ENCODE results near the gene SLC6A11.

Gene SLC6A11

DNA sequence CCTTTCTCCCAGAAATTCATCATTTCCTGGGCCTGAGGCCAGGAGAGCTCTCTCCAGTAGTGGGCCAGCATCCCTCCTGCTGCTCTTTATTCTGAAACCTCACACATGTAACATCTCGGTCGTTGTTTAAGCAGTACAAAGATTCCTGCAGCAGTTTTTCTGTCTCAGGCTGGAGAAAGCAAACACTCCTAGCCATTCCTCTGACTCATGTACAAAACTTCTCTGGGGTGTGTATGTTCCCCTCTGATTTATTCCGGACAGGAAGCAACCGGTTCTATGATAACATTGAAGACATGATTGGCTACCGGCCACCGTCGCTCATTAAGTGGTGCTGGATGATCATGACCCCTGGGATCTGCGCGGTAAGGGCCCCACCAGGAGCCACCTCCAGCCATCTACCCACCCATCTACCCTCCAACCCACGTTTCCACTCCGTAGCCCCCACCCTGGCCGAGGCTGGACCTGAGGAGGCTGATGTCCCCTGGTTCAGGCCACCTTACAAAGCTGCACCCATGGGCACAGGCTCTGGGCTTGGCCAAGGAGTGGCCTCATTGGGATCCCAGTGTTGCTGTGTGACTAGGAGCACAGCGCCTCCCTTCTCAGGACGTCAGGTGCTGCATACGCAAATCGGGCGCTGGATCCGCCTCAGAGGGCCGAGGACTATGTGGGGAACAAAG, 117.9 kb downstream of the SLC6A11 start:
- no peak for DNase-seq

DNA sequence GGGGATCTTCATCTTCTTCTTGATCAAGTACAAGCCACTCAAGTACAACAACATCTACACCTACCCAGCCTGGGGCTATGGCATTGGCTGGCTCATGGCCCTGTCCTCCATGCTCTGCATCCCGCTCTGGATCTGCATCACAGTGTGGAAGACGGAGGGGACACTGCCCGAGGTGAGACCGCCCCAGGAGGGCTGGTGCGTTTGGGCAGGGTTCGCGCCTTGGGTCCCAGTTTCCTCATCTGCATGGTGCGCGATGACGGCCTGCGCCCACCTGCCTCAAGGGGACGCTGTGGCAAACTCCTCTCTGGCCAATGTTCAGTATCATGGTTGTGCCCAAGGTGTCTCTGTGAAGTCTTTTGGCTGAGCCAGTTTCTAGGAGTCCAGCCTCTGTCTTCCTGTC, 119.0 kb downstream of the SLC6A11 start:
- no peak for DNase-seq

DNA sequence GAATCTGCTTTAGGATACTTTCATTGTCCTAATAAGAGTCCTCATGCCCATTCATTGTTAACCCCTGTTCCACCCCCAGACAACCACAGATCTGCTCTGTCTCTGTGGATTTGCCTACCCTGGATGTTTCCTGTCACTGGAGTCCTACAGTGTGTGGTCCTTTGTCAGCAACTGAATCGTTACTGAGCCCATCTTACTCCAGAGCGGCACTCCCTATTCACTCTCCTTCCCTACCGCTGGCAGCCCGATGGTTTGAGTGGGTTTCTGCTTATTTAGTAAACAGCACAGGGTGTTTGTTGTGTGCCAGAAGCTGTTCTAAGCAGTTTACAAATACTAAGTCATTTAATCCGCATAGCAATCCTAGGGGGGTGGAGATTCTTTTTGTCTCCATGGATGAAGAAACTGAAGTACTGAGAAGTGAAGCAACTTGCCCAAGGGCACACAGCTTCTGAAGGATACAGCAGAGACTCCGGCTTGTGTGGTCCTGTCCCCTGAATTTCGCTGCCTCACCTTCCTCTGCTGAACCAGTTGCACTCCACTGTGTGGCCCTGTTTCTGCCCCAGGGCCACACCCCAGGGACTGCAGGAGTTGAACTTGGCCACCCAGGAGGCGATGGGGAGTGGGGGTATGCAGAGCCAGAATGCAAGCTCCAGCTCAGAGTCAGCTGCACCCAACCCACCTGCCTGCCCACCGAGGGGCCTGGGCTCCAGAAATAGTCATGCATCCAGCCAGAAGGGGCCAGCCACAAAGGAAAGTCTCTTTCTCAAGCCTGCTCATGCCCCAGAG, 120.0 kb downstream of the SLC6A11 start:
- DNase-seq: no peak

DNA sequence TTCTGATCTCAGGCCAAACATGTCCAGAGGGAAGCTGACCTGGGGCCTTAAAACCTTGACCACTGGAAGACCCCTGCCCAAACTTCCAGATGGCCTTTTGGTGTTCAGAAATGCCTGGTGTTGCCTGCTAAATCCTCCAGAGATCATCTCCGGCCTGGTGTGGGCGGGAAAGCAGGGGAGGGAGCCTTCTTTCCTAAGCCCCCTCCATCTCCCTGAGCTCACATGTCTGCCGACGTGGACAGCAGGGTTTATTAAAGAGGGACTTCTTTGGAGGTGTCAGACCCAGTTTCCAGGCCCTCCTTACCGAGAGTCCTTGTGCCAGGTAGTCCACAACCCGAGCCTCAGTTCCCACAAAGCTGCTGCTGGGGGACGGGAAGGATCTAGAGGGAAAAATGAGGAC, 120.7 kb downstream of the SLC6A11 start:
- DNase-seq: no peak

DNA sequence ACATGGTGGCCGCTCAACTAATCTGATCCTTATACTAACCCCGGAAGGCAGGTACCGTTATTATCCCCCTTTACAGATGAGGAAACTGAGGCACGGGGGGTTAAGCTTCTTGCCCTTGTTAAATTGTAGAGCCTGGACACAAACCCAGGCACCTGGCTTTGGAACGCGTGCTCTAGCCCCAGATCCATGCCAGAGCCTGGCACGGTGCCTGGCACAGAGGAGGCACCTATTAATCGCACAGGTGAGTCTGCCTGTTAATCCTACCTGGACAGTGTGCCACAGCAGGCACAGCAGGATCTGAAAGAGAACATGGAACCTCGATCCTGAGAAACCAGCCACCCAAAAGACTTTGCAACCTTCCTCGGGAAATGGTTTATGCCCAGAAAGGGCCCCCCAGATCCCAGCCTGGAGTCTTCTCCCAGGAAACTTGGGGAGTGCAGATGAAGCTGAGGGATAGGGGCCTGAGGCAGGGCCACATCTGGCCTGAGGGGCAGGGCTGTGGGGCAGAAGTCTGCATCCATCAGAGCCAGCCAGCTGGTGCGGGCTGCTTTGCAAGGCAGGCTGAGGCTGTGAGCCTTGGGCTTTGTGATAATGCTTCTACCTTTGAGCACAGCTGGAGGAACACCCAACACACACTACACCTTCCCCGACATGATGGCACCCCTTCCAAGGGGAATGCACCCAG, 121.3 kb downstream of the SLC6A11 start:
- no peak for DNase-seq

DNA sequence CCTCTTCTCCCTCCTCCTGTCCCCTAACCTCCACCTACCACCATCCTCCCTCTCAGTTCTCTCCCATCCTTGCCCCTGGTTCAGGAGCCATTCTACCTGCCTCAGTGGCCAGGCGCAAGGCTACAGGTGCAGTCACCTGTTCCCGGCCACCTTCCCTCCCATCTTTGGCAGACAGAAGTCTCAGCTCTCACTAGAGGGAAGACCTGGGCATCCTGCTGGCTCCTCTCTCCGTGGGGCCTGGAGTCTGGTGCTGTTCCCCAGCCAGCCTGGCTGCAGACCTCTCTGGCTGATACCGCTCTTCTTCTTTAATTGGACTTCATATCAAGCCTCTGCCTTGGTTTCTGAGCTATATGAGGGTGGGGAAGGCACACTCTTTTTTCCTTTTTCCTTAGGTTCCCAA, 123.5 kb downstream of the SLC6A11 start:
- DNase-seq: no peak

DNA sequence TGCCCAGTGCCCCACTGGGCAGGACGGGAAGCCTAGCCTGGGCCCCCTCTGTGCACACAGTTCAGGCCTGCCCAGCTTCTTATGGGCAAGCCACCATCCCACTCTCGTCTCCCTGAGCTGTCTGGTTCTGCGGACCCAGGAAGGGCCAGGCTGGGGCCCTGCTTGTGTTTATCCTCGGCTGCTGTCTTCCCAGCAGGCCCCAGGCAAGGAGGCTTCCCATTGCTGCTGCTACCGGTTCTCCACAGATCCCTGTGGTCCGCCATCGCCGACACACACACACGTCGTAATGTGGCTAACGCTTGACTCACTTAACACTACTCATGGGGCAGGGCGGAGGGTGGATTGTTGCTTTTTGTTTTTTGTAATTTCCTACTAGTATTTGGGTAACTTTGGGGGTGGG, 124.1 kb downstream of the SLC6A11 start:
- DNase-seq: no peak

DNA sequence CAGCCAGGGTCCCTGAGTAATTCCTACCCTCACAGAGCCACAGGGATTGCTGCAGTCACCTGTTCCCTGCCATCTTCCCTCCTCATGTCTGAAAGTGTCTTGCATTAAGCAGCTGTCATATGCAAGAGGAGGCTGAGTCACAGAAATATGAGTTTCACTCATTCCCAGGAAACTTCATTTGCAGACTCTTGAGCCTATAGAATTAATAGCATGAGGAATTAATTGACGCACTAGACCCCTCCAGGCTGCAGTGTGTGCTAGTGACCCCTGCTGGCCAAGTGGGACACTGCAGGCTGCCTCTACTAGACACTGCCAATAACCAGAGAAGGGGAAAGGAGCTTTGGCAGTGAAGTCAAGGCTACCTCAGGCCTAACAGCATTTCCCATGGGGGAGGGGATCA, 125.9 kb downstream of the SLC6A11 start:
- DNase-seq: no peak

DNA sequence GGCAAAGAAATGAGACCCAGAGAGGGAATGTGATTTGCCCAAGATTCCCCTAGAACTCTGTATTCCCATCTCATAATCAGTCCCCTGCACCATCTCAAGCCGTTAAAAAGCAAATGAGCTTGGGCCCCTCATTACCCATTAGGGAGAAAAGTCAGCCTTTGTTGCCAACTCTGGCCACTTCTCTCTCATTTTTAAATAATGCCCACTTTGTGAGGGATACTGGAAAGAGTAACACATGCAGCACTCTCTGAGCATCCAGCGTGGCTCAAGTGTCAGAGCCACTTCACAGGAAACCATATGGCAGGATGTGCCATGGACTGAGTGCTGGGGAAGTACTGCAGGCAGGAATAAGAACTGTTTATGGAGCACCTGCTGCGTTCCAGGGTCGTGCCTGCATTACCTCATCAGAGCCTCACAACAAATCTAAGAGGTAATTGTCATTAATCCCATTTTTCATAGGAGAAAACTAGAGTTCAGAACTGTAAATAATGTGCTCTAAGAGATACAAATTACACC, 126.7 kb downstream of the SLC6A11 start:
- no peak for DNase-seq

DNA sequence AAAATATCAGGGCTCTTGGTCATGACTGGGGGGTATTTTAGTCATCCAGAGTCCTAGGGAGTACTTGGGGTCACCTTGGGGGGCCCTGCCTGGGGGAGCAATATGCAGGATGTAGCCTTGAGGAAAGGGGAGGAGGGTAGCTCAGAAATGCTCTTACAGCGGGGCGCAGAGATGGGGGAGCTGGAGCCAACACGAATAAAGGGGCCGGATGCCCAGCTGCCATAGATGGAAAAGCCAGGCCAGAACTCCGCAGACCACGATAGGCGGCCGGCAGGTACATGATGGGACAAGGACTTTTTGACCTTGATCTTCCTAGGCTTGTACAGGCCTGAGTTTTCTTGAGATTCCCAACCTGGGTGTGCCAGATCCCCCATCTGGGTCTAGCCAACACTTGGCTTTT, 128.8 kb downstream of the SLC6A11 start:
- DNase-seq: no peak

DNA sequence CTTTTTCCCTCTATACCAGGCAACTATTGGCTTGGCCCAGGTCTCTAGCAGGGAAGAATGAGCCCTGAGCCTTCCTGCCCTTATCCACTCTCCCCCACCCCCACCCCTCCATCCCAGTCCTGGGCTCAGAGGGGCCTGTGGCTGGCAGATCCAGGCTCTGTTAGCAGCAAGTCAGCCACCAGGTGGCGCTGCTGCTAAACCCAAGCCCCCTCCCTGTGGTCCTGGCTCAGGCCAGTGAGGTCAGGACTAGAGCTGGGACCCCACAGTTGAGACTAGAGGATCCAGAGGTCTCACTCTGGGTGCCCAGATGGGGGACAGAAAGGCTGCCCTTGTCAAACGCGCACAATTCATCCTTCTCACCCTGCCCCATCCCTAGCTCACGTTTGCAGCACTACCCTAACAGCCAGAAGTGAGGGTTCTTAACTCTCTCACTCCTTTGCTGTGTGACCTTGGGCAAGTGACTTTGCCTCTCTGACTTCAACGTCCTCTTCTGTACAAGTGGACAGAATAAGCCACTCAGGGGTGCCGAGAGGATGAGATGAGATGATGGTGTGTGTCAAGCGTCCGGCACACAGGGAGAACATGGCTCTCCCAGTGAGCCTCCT, 129.8 kb downstream of the SLC6A11 start:
- peak; percentile 31 for DNase-seq

DNA sequence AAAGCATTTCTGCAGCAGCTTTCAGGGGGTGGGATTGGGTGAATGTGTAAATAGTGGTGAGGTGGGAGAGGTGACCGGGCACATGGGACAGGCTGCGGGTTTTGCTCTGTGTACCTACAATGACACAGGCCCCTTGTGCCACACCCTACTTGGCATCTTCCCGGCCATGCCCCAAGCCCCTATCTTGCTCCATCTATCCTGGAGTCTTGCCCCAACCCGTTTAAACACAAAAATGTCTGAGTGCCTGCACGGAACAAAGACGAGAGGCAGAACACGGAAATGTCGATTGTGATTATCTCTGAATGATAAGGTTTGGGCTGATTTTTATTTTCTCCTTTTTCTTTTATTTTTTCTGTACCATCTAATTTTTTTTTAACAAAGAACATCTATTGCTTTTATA, 130.5 kb downstream of the SLC6A11 start:
- no peak for DNase-seq

DNA sequence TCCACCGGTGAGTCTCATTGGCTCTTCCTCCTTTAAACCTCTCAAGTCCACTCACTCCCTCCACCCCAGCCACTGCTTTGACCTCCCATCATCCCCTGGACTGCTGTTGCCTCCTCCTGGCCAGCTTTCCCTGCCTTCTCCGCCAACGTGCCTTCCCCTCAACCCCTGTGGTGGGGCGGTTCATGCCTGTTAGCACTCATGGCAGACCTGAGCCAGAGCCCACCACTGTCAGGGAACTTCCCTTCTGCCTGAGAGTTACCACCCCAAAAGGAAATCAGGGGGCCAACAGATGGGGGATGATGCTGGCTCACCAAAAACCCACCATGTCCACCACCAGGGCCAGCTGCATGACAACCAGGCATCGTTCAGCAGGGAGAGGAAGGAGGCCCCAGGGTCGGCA, 132.3 kb downstream of the SLC6A11 start:
- DNase-seq: no peak

DNA sequence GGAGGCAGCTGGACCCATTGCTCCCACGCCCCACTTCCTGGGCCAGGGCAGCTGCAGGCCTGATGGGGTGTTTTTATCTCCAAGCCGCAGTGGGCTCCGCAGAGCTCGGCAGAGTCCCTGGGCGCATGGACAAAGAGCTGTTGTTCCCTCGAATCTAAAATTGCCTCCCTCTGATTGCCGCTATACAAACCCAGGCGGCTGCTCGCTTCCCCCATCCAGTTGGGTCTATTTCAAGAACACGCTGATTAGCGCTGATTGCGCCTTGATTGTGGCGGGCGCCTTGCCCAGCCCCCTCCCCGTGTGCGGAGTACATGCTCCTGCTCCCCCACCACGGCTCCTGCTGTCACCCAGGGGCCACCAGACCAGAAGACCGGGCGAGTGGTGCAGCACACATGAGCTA, 133.2 kb downstream of the SLC6A11 start:
- DNase-seq: no peak

DNA sequence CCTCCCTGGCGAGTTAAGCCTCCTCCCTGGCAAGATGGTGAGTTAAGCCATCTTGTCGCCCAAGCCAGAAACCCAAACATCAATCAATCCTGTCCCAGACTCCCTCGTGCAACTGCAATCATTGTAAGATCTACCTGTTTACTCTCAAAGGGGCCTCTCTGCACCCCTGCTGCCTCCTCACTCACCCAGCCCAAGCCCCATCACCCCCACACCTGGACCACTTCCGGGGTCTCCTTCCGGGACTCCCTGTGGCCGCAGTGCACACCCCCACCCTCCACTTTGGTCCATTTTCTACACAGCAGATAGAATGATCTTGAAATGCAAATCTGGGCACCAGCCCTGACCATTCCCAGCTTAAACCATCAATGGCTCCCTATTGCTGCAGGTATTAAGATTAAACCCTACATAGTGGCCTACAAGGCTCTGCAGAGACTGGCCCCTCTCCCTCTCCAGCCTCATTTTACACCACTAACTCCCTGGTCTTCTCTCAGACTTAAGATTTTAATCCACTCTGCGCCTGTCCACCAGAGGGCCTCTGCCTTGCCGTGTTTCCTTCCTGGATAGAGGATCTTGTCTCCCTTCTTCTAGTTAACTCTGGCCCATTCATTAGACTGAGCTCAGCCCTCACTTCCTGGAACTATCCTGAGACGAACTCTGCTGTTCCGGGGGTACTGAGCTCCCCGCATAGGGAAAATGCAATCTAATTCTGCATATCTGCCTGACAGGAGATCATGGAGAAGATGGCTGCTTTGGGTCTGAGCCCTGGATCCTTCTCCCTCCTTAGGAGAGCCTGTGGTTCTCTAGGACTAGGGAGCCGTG, 134.7 kb downstream of the SLC6A11 start:
- DNase-seq: no peak

DNA sequence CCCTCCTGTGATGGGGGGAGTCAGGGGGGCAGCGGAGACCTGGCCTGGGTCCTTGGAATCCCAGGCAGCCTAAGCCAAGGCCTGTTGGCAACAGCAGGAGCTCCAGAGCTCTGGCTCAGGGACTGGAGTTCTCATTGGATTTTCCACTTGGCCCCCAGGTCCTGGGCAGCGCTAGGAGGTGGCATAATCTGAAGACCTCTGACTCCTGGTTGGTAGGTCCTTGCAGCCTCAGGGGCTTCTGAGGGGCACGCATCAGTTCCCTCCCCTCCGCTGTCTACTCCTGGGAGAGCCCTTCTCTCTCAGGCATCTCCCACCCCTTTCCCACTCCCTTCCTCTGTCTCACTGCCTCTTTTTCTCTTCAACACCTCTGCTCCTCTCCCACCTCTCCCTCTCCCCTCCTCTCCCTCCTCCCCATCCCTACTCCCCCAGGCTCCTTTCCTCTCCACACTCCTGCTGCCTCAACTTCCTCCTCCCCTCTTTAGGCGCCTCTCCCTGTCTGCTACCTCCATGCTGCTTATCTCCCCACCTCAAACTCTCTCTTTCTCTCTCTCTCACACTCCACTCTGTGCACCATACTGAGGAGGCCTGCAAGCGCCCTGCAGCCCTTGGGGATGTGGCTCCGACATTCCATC, 135.4 kb downstream of the SLC6A11 start:
- DNase-seq: no peak

DNA sequence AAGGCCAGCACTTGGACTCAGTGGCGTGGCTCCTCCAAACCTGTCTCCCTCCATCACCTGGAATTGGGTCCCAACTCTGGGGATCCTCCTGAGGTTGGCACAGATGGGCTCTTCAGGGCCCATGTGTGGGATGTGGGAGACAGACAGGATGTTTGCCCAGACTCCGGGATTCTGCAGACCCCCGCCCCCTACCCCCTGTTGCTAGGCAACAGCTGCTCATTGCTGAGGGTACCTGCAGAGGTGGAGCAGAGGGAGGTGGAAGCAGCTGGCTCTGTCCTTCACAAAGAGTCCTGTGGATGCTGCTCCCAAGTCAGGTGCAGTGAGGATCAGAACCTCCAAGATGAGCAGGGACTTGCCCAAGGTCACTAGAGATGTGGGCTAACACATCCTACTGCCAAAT, 136.5 kb downstream of the SLC6A11 start:
- no peak for DNase-seq

DNA sequence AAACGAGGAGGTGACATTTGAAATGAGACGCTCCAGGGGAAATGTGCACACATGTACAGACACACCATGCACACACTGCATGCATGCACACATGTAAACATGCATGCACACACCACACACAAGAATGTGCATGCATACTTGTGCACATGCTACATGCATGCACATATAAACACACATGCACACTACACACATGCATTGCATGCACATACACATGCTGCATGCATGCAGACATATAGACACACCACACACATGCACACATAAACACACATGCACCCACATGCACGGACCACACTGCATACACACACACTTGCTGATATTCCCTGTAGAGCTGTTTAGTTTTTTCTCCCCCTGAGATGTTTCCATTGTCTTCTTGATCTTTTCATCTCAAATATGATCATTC, 138.7 kb downstream of the SLC6A11 start:
- DNase-seq: no peak

DNA sequence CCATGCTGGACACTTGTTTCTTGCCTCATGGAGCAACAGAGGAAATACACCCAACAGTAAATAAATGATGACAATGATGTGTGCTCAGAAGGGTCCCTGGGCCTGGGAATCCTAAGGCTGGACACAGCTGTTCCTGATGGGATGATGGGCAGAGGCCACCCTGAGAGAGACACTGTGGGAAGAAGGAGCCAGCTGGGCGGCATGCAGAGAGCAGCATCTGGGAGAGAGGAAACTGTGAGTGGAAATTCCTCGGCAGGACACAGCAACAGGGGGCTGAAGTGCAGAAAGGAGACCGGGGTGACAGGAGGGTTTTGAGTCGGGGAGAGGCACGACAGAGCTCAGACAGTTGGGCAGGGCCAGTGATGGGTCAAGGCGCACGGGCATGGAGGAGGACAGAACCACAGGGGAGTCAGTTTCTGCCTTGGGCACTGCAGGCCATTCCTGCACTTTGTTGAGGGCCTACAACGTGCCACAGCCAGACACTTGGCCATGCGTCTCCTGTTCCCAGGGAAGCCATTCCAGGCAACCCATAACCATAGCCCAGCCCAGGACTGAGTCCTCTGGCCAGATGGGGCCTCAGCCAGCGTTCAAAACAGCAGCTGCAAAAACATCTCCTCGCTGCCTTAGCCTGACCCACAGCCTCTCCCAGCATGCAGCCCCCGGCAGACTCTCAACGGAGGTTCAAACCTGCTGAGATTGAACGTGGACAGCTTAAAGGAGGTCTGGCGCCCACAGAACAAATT, 139.9 kb downstream of the SLC6A11 start:
- DNase-seq: no peak

DNA sequence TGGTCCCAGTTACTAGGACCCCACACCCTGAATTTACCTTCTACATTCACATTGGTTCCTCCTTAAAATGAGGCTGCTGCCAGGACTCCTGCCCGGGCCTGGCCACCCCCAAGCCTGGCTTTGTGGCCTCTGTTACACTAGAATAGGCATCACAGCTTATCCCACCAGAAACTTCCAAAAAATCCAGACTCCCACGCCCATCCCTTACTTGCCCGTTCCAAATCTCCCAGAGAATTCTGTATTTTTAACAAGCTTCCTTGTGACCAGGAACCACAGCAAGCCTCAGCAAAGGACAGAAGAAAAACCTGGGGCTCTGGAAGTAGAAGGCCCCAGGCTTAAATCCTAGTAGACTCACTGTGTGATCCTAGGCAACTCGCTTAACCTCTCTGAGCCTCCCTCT, 140.5 kb downstream of the SLC6A11 start:
- no peak for DNase-seq

DNA sequence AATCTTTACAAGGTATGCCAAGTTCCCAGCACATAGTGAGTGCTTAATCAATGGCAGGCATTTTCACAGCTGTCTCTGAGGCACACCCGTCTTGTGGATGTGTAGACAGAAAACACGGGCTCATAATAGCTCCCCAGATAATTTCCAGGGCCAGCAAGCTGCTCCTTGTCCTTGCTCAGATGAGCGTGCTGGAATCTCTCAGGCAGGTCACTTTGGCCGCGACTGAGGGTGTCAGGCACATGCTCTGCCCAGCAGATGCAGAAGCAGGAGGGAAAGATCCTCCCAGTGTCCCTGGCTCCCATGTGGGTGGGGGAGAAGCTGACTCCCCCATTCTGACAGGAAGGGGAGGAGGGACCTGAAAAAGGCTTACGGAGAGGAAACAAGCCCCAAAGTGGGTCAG, 141.0 kb downstream of the SLC6A11 start:
- no peak for DNase-seq
